ENCODE measurements around the gene NPFF.

- peak in 1 of 5 experiments; percentile 8 for TF ChIP-seq CTCF (IDR thresholded peaks at IDR 0.05)
- no peak for TF ChIP-seq POLR2A (IDR thresholded peaks at IDR 0.05)
These were observed 7.8 kb downstream of the NPFF start, which contains the start of gene MAP3K12 for GRCh38 chr12:53499266-53500141.
